Measurements from ENCODE around the gene TIMM13. TPM values are rescaled to one million over a fixed set of nuclear protein-coding genes. Genes with fewer than 3 reads are reported as not detected.

The TIMM13 gene
- total RNA-seq, 1 donor from 2014 or later, result 55.0 TPM

DNA sequence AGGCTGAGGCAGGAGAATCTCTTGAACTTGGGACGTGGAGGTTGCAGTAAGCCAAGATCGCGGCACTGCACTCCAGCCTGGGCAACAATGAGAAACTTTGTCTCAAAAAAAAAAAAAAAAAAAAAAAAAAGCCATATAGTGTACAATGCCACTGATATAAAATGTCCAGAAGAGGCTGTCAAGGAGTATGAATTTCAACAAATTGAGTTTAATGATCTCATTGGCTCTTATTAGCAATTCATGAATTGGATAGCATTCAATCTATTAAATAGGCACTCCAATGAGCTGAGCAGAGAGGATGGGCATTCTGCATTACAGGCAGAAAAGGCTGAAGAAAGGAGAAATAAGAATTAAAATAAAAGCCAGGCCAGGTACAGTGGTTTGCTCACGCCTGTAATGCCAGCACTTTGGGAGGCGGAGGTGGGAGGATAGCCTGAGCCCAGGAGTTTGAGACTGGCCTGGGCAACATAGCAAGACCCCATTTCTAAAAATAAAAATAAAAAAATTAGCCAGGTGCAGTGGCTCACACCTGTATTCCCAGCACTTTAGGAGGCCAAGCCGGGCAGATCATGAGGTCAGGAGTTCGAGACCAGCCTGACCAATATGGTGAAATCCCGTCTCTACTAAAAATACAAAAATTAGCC is 30.1 kb upstream of the TIMM13 start:
- H3K9me3 ChIP-seq, result no peaks in the 10 kb centered on the region
- H3K4me1 ChIP-seq, result peaks cover 14 to 22% of the 10 kb centered on the region in 2 donors
- H3K27ac ChIP-seq, result peak overlapping the region; percentile 50 to 74
- peak overlapping the region; percentile 34 to 61 for H3K4me3 ChIP-seq
- DNase-seq (ENCODE audit: low spot score in 2 of 2), result no peak
- no peaks in the 10 kb centered on the region for H3K36me3 ChIP-seq
- H3K27me3 ChIP-seq, result no peaks in the 10 kb centered on the region
- TF ChIP-seq, protein P1, sequence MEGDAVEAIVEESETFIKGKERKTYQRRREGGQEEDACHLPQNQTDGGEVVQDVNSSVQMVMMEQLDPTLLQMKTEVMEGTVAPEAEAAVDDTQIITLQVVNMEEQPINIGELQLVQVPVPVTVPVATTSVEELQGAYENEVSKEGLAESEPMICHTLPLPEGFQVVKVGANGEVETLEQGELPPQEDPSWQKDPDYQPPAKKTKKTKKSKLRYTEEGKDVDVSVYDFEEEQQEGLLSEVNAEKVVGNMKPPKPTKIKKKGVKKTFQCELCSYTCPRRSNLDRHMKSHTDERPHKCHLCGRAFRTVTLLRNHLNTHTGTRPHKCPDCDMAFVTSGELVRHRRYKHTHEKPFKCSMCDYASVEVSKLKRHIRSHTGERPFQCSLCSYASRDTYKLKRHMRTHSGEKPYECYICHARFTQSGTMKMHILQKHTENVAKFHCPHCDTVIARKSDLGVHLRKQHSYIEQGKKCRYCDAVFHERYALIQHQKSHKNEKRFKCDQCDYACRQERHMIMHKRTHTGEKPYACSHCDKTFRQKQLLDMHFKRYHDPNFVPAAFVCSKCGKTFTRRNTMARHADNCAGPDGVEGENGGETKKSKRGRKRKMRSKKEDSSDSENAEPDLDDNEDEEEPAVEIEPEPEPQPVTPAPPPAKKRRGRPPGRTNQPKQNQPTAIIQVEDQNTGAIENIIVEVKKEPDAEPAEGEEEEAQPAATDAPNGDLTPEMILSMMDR (IDR thresholded peaks at IDR 0.05), result no peak
- intact Hi-C loops (cut with DNase I), result loop anchor here (1.0 kb wide), 1 partner anchor 30 kb away; the partner anchor contains the start of gene TIMM13

GRCh38 chr19:2455851-2456570 is 28.6 kb upstream of the TIMM13 start:
- TF ChIP-seq, protein P1 (IDR thresholded peaks at IDR 0.05), result no peak
- Histone ChIP-seq H3K4me3 (peak overlapping the region; percentile 89 to 100), H3K4me1 (peaks cover 8 to 13% of the 10 kb centered on the region in 2 donors), H3K27ac (peak overlapping the region in 1 of 2 donors; percentile 42), H3K36me3 (no peaks in the 10 kb centered on the region), H3K9me3 (no peaks in the 10 kb centered on the region), H3K27me3 (no peaks in the 10 kb centered on the region)
- intact Hi-C loops (cut with DNase I), result no loop called here
- no peak for DNase-seq (ENCODE audit: low spot score in 2 of 2)

- peak overlapping the region; percentile 89 to 100 for H3K4me3 ChIP-seq
- TF ChIP-seq, protein P1 (IDR thresholded peaks at IDR 0.05), result no peak
- H3K27me3 ChIP-seq, result no peaks in the 10 kb centered on the region
- H3K36me3 ChIP-seq, result no peaks in the 10 kb centered on the region
- DNase-seq (ENCODE audit: low spot score in 2 of 2), result no peak
- intact Hi-C loops (cut with DNase I), result no loop called here
- no peaks in the 10 kb centered on the region for H3K9me3 ChIP-seq
- H3K4me1 ChIP-seq, result peaks cover 8 to 13% of the 10 kb centered on the region in 2 donors
- H3K27ac ChIP-seq, result no peak overlapping the region
These were observed 27.8 kb upstream of the TIMM13 start for GRCh38 chr19:2454962-2455850.

GRCh38 chr19:2454199-2454961 is 27.0 kb upstream of the TIMM13 start:
- H3K9me3 ChIP-seq, result no peaks in the 10 kb centered on the region
- no peak overlapping the region for H3K4me3 ChIP-seq
- H3K36me3 ChIP-seq, result no peaks in the 10 kb centered on the region
- intact Hi-C loops (cut with DNase I), result no loop called here
- H3K27me3 ChIP-seq, result no peaks in the 10 kb centered on the region
- DNase-seq (ENCODE audit: low spot score in 2 of 2), result no peak
- H3K4me1 ChIP-seq, result peaks cover 8 to 13% of the 10 kb centered on the region in 2 donors
- no peak overlapping the region for H3K27ac ChIP-seq
- TF ChIP-seq, protein P1 (IDR thresholded peaks at IDR 0.05), result no peak

All from ascending aorta (tissue), 2 donors.